H1 (cell line): ENCODE results near the gene OR10J4. TPM values are rescaled to one million over a fixed set of nuclear protein-coding genes. Genes with fewer than 3 reads are reported as not detected.

Experiments used
- CHD7 ChIP-seq: fragments of 300-600 bp; sonication (generic); IDR thresholded peaks from 2 replicates; pipeline ENCODE4 v1.7.1; 2012; ENCODE audit warnings: low read length, moderate library complexity, mild to moderate bottlenecking, inconsistent platforms; ENCODE audit not compliant: insufficient replicate concordance
- E2F6 ChIP-seq: IDR thresholded peaks from 2 replicates; pipeline ENCODE4 v1.6.1; 2012; ENCODE audit warnings: inconsistent platforms
- EGR1 ChIP-seq: IDR thresholded peaks from 2 replicates; pipeline ENCODE4 v1.6.1; 2011; ENCODE audit warnings: low read depth, low read length, borderline replicate concordance
- NRF1 ChIP-seq: IDR thresholded peaks from 2 replicates; pipeline ENCODE4 v1.6.1; 2011; ENCODE audit warnings: mild to moderate bottlenecking, low read depth, low read length, improper control_type of control experiment
- SAP30 ChIP-seq: fragments of 300-600 bp; sonication (generic); IDR thresholded peaks from 2 replicates; pipeline ENCODE4 v1.7.1; 2012; ENCODE audit warnings: low read length, moderate library complexity, mild to moderate bottlenecking, inconsistent platforms; ENCODE audit not compliant: insufficient read depth, insufficient replicate concordance
- polyA plus RNA-seq, 7 experiments: library from polyadenylated mRNA; depleted of rRNA in 3 of 7; stranded (reverse) in 5 of 7; unstranded in 2 of 7; fragments of >200 nt in 5 of 7; fragments of 200-250 nt in 2 of 7; gene quantifications; 1 replicate in 5 of 7; 2 replicates in 1 of 7; 4 replicates in 1 of 7; pipeline versions ENCODE4 v1.2.1 to v1.2.3, GENCODE V29; 2011 to 2013; ENCODE audit warnings: missing spikeins in 2 of 7, mixed read lengths in 2 of 7
- total RNA-seq: library from RNA; stranded (reverse); fragmentation: NEBNext Ultra II Directional; extraction: Animal tissue kit (Norgen Biotek cat#: 25700); gene quantifications from 2 replicates; pipeline ENCODE4 v1.2.1, GENCODE V29; 2021

Gene OR10J4
- total and polyA plus RNA-seq, 2 of the 8 experiments (the other 6 are each of a cell fraction or from before 2014, with no cell fraction given): not detected

- TF ChIP-seq SAP30 (no peak), E2F6 (no peak), CHD7 (no peak), EGR1 (no peak), NRF1 (no peak)
Observed at GRCh38 chr1:159431904-159432303, at the start of gene OR10J4 (continued).
